Activated CD8-positive, alpha-beta T cell treated with anti-CD3 and anti-CD28 coated beads for 36 hours (primary cell): ENCODE data around the gene GABRR3. TPM values are rescaled to one million over a fixed set of nuclear protein-coding genes. Genes with fewer than 3 reads are reported as not detected.

Experiments
- ATAC-seq: fragments of 200-7000 bp; cut with Tn5 transposase; one replicate; pipeline ENCODE4 v1.10.0; 2021; ENCODE audit warnings: mild to moderate bottlenecking, moderate library complexity
- CTCF ChIA-PET: fragments of 350-600 bp; sonication (Branson Sonifier 250); formaldehyde crosslinking; loops from one replicate; lab custom pipeline; 2021; ENCODE audit warnings: antibody characterized with exemption; lab: Charles Lee
- POLR2A ChIA-PET: fragments of 350-600 bp; sonication (Branson Sonifier 250); formaldehyde crosslinking; loops from one replicate; lab custom pipeline; 2021; ENCODE audit warnings: antibody characterized with exemption; lab: Charles Lee
- DNase-seq: peaks from one replicate; pipeline ENCODE4 v3.0.0-alpha.2; 2020
- H3K27ac Mint-ChIP-seq: one replicate; pipeline ENCODE4 v1.8.0; 2021; ENCODE audit warnings: mild to moderate bottlenecking, mixed read lengths
- H3K27me3 Mint-ChIP-seq: one replicate; pipeline ENCODE4 v1.8.0; 2021; ENCODE audit warnings: mixed read lengths
- H3K36me3 Mint-ChIP-seq: one replicate; pipeline ENCODE4 v1.8.0; 2021; ENCODE audit warnings: low read depth, mixed read lengths
- H3K4me1 Mint-ChIP-seq: one replicate; pipeline ENCODE4 v1.8.0; 2021; ENCODE audit warnings: low read depth, mixed read lengths
- H3K4me3 Mint-ChIP-seq: one replicate; pipeline ENCODE4 v1.8.0; 2021; ENCODE audit warnings: mild to moderate bottlenecking, moderate library complexity, mixed read lengths
- H3K9me3 Mint-ChIP-seq: one replicate; pipeline ENCODE4 v1.8.0; 2021; ENCODE audit warnings: mixed read lengths
- intact Hi-C: fragments of 100-400 bp; cut with micrococcal nuclease; formaldehyde crosslinking; loops from one replicate; pipeline ENCODE4 v1.10.0; 2022
- total RNA-seq, 2 experiments: library from RNA; stranded (reverse); gene quantifications; one replicate each; pipeline ENCODE4 v1.2.3, GENCODE V29; 2021
- TF ChIP-seq, protein P1 (sequence below): fragments of 200-600 bp; IDR thresholded peaks from one replicate; pipeline ENCODE4 v1.8.0; 2022; ENCODE audit warnings: antibody characterized with exemption, mild to moderate bottlenecking

The GABRR3 gene
- total RNA-seq, 2 experiments from 2014 or later: not detected

DNA sequence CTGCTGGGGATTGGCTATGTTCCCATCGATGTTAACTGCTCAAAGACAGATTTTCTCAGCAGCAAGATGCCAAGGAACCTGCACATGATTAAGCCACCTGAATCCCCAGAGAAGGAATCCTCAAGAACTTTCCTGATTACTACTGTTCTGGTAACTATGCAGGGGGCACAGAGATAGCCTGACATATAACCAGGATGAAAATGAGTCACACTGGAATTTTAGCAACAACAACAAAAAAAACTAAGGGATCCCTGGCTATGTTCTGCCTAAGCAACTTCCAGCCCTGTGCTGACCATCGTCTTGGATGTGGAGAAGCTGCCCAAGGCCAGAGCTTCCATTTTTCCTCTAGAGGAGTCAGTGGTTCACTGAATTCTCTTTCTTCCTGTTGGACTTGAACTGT, 76.7 kb downstream of the GABRR3 start:
- POLR2A ChIA-PET: no interaction called here
- peaks cover 12% of the 10 kb centered on the region for H3K4me1 Mint-ChIP-seq
- TF ChIP-seq, protein P1, sequence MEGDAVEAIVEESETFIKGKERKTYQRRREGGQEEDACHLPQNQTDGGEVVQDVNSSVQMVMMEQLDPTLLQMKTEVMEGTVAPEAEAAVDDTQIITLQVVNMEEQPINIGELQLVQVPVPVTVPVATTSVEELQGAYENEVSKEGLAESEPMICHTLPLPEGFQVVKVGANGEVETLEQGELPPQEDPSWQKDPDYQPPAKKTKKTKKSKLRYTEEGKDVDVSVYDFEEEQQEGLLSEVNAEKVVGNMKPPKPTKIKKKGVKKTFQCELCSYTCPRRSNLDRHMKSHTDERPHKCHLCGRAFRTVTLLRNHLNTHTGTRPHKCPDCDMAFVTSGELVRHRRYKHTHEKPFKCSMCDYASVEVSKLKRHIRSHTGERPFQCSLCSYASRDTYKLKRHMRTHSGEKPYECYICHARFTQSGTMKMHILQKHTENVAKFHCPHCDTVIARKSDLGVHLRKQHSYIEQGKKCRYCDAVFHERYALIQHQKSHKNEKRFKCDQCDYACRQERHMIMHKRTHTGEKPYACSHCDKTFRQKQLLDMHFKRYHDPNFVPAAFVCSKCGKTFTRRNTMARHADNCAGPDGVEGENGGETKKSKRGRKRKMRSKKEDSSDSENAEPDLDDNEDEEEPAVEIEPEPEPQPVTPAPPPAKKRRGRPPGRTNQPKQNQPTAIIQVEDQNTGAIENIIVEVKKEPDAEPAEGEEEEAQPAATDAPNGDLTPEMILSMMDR: no peak
- H3K4me3 Mint-ChIP-seq: no peak overlapping the region
- H3K9me3 Mint-ChIP-seq: no peaks in the 10 kb centered on the region
- H3K36me3 Mint-ChIP-seq: peaks cover 43% of the 10 kb centered on the region
- no peaks in the 10 kb centered on the region for H3K27me3 Mint-ChIP-seq
- ATAC-seq: no peak
- no peak for DNase-seq
- no peak overlapping the region for H3K27ac Mint-ChIP-seq
- intact Hi-C loops: no loop called here
- CTCF ChIA-PET: no interaction called here

DNA sequence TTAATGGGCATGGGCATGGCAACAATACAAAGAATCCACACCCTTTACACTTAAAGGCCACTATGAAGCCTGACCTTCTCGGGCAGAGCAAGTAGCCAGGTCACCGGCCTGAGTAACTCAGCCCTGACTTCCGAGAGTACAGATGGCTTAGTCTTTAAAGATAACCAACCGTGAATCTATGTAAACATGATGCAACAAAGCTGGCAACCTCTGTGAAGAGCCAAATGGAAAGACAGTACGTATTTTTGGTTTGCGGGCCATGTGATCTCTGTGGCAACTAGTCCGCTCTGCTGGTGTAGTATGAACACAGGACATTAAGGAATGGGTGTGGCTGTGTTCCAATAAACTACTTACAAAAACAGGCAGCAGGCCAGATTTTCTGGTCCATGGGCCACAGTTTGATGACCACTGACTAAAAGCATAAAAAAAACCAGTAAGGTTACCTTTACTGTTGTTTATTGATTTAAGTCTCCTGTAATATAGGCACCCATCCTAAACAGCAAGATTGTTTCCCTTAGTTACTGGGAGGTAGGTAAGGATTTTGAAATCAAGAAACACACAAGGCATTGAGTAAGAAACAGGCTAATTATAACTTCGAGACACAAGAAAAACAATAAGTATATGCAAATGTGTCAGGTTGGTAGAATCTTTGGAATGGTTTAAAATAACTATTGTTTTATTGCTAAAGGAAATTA, 77.4 kb downstream of the GABRR3 start:
- no peak overlapping the region for H3K27ac Mint-ChIP-seq
- ChIA-PET POLR2A (no interaction called here), CTCF (no interaction called here)
- H3K4me1 Mint-ChIP-seq: peaks cover 12% of the 10 kb centered on the region
- no peak for ATAC-seq
- H3K36me3 Mint-ChIP-seq: peaks cover 47% of the 10 kb centered on the region
- no peak overlapping the region for H3K4me3 Mint-ChIP-seq
- no peaks in the 10 kb centered on the region for H3K27me3 Mint-ChIP-seq
- intact Hi-C loops: no loop called here
- TF ChIP-seq, protein P1: no peak
- DNase-seq: no peak
- no peaks in the 10 kb centered on the region for H3K9me3 Mint-ChIP-seq

DNA sequence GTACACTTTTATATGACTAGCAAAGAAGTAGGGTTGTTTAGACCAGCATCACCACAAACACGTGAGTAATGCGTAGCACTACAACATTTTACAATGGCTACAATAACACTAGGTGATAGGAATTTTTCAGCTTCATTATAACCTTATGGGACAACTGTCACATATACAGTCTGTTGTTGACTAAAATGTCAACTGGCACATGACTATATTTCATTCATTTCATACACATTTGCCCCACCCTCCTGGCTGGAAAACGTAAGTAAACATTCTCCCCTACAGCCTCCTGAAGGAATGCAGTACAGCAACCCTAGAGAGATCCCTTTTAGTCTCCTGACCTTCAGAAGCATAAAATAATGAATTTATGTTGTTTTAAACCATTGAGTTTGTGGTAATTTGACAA, 79.1 kb downstream of the GABRR3 start:
- intact Hi-C loops: no loop called here
- no peak for ATAC-seq
- no peaks in the 10 kb centered on the region for H3K4me1 Mint-ChIP-seq

DNA sequence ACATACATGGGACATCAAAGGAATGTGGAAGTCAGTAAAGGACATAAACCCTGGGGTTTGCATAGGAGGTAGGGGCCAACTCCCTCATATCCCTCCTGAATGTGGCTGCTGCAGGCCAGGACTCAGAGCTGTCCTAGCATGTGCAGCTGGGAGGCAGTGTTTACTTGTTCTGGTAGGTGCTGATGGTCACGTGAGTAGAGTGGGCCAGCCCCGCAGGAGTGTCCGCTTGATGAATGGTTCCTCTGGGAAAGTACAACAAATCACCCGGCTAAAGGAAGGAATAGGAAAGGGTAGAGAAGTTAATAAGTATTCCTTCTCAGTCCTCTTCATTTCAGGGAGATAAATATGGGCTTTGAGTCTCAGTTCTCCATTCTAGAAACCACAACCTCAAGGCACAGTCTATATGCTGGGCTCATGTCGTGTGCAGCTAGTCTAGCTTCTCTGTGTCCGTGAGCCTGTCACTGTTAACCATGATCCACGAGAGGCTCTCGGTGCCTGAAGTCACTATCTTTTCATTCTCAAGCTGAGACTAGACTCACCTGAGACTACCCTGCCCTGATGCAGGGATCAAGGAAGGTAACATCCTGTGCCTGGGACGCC, 80.8 kb downstream of the GABRR3 start:
- POLR2A ChIA-PET: interaction anchor here (1.0 kb wide), 1 partner anchor 25 kb away, joined by 3 read pairs; no protein-coding TSS in a partner anchor
- Mint-ChIP-seq H3K36me3 (peaks cover 52% of the 10 kb centered on the region), H3K4me3 (no peak overlapping the region), H3K27ac (no peak overlapping the region), H3K27me3 (no peaks in the 10 kb centered on the region), H3K9me3 (no peaks in the 10 kb centered on the region), H3K4me1 (no peaks in the 10 kb centered on the region)
- intact Hi-C loops: loop anchor here (5.0 kb wide), 1 partner anchor 68 kb away; no protein-coding TSS in a partner anchor
- CTCF ChIA-PET: interaction anchor here (1.5 kb wide), 1 partner anchor 70 kb away, joined by 5 read pairs; no protein-coding TSS in a partner anchor
- DNase-seq (no peak), ATAC-seq (no peak)
- TF ChIP-seq, protein P1: no peak

More for the DNA sequence above, 79.1 kb downstream of the GABRR3 start:
- CTCF ChIA-PET: no interaction called here
- Mint-ChIP-seq H3K4me3 (no peak overlapping the region), H3K27ac (no peak overlapping the region), H3K36me3 (peaks cover 44% of the 10 kb centered on the region), H3K9me3 (no peaks in the 10 kb centered on the region), H3K27me3 (no peaks in the 10 kb centered on the region)
- DNase-seq: no peak
- POLR2A ChIA-PET: interaction anchor here (1.2 kb wide), 1 partner anchor 9 kb away, joined by 3 read pairs; no protein-coding TSS in a partner anchor
- TF ChIP-seq, protein P1: no peak

DNA sequence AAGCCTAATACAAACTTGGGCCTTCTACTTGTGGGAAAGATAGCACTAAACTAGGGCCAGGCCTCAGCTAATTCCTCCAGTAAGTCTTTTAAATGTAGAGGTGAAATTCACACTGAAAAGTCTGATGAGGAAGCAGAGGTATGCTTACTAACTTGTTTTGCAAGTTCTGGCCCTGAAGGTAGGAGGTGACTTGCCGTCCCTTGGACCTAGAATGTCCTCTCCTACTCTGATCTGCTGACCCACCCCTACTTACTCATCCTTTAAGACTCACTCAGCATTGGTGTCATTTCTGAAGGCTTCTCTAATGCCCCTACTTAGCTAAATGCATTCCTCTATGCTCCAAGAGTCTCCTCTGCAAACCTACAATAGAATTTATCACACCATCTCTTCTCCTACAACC, 82.2 kb downstream of the GABRR3 start:
- no peak for ATAC-seq
- peaks cover 55% of the 10 kb centered on the region for H3K36me3 Mint-ChIP-seq
- H3K4me3 Mint-ChIP-seq: no peak overlapping the region
- H3K27me3 Mint-ChIP-seq: no peaks in the 10 kb centered on the region
- POLR2A ChIA-PET: interaction anchor here (1.3 kb wide), 1 partner anchor 10 kb away, joined by 4 read pairs; no protein-coding TSS in a partner anchor
- H3K27ac Mint-ChIP-seq: no peak overlapping the region
- TF ChIP-seq, protein P1: no peak
- DNase-seq: no peak
- CTCF ChIA-PET: interaction anchor here (3.2 kb wide), 1 partner anchor 71 kb away, joined by 21 read pairs; no protein-coding TSS in a partner anchor
- intact Hi-C loops: loop anchor here (5.0 kb wide), 1 partner anchor 69 kb away; no protein-coding TSS in a partner anchor
- H3K4me1 Mint-ChIP-seq: no peaks in the 10 kb centered on the region
- H3K9me3 Mint-ChIP-seq: no peaks in the 10 kb centered on the region
